ENCODE measurements around the gene PTPRJ. TPM values are rescaled to one million over a fixed set of nuclear protein-coding genes. Genes with fewer than 3 reads are reported as not detected.

Gene PTPRJ
- total RNA-seq, 1 donor from 2014 or later: 4.7 TPM

DNA sequence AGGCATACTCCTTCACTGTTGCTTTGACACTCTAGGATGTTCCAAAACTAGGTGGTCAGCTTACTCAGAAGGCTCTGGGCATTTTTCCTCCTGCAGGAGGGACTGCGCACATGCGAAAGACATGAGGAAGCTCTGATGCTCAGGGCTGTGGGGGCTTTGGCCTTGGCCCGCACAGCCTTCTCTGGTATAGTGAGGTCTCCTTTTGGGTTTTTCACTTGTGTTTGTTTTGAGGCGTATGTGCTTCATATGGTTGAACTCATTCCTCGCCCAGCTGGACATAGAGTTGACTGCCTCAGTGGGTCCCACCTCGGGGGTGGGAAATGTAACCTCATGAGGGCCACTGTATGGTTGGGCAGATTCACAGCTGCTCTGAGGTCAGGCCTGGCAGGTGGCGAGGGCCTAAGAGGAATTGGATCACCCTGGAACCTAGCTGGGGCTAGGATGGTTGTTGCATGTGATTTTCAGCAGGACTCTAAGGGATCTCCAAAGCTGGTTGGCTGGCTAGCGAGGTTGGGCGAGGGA lies 63.7 kb downstream of the PTPRJ start:
- H3K9me3 ChIP-seq: no peaks in the 10 kb centered on the region
- no peak overlapping the region for H3K27ac ChIP-seq
- intact Hi-C loops (cut with DNase I): no loop called here
- H3K36me3 ChIP-seq: no peaks in the 10 kb centered on the region
- no peaks in the 10 kb centered on the region for H3K4me1 ChIP-seq
- H3K27me3 ChIP-seq: no peaks in the 10 kb centered on the region
- no peak overlapping the region for H3K4me3 ChIP-seq
- TF ChIP-seq, protein P1, sequence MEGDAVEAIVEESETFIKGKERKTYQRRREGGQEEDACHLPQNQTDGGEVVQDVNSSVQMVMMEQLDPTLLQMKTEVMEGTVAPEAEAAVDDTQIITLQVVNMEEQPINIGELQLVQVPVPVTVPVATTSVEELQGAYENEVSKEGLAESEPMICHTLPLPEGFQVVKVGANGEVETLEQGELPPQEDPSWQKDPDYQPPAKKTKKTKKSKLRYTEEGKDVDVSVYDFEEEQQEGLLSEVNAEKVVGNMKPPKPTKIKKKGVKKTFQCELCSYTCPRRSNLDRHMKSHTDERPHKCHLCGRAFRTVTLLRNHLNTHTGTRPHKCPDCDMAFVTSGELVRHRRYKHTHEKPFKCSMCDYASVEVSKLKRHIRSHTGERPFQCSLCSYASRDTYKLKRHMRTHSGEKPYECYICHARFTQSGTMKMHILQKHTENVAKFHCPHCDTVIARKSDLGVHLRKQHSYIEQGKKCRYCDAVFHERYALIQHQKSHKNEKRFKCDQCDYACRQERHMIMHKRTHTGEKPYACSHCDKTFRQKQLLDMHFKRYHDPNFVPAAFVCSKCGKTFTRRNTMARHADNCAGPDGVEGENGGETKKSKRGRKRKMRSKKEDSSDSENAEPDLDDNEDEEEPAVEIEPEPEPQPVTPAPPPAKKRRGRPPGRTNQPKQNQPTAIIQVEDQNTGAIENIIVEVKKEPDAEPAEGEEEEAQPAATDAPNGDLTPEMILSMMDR (IDR thresholded peaks at IDR 0.05): no peak
- no peak for TF ChIP-seq POLR2AphosphoS5 (IDR thresholded peaks at IDR 0.05; ENCODE audit: insufficient read depth in 1 of 2, low read depth in 1 of 2)
- no peak for TF ChIP-seq POLR2A (IDR thresholded peaks at IDR 0.05)
- no peak for DNase-seq (ENCODE audit: extremely low spot score in 2 of 2)

DNA sequence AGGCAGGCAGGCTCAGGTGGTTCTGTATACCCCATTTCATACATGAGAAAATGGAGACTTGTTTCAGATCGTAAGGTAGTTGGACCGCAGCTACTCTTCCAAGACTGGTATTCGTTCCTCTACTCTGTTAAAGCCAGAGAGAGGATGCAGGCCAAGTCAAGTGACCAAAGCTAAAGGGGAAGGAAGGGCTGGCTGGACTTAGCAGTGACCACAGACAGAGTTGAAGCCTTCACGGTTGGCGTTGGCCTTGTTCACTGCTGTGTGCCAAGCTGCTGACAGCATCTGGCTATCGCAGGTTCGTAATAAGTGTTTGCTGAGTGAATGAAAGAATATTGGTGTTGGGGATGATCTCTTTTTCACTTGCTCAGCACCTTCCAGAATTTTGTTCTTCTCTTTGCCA lies 64.2 kb downstream of the PTPRJ start:
- intact Hi-C loops (cut with DNase I): no loop called here
- no peak for DNase-seq (ENCODE audit: extremely low spot score in 2 of 2)
- Histone ChIP-seq H3K4me3 (no peak overlapping the region), H3K27ac (no peak overlapping the region), H3K36me3 (no peaks in the 10 kb centered on the region), H3K27me3 (no peaks in the 10 kb centered on the region), H3K4me1 (no peaks in the 10 kb centered on the region), H3K9me3 (no peaks in the 10 kb centered on the region)
- no peak for TF ChIP-seq POLR2A (IDR thresholded peaks at IDR 0.05)
- TF ChIP-seq, protein P1 (IDR thresholded peaks at IDR 0.05): no peak
- TF ChIP-seq POLR2AphosphoS5 (IDR thresholded peaks at IDR 0.05; ENCODE audit: insufficient read depth in 1 of 2, low read depth in 1 of 2): no peak

DNA sequence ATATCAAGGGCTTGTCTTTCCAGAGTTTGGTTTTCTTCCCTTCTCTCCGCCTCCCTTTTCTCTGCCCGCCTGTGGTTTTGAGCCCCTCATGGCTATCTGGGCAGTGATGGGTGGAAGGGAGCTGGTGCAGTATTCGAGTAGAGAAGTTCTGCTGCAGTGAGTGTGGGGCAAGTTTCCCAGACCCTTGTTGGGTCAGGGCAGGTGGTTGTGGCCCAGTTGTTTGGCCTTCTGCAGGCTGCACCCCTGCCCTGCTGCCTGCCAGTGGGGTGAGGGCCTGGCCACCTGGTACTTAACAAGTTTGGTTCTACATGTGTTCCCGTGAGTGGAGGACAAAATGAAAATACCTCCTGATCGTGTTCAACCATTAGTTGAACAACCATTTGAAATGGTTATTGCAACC lies 65.2 kb downstream of the PTPRJ start:
- no peak for TF ChIP-seq POLR2AphosphoS5 (IDR thresholded peaks at IDR 0.05; ENCODE audit: insufficient read depth in 1 of 2, low read depth in 1 of 2)
- TF ChIP-seq, protein P1 (IDR thresholded peaks at IDR 0.05): no peak
- no peak for TF ChIP-seq POLR2A (IDR thresholded peaks at IDR 0.05)
- H3K36me3 ChIP-seq: no peaks in the 10 kb centered on the region
- no peak overlapping the region for H3K27ac ChIP-seq
- no peaks in the 10 kb centered on the region for H3K9me3 ChIP-seq
- H3K4me1 ChIP-seq: peaks cover 8% of the 10 kb centered on the region
- intact Hi-C loops (cut with DNase I): no loop called here
- DNase-seq (ENCODE audit: extremely low spot score in 2 of 2): no peak
- H3K4me3 ChIP-seq: no peak overlapping the region
- H3K27me3 ChIP-seq: no peaks in the 10 kb centered on the region

DNA sequence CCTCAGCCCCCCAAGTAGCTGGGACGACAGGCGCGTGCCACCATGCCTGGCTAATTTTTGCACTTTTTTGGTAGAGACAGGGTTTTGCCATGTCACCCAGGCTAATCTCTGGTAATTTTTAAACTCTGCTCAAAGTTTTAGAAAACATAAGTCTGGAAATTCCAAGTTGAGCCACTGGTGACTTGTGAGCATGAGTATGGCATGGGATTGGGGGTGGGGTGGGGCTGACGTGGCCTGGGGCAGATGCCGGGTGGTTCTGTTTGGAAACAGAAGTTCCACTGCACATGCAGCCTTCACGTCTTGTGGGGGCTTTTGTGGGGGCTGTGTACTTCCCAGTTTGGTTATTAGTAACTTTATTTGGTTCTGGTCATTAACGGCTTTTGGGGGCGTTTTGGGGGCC lies 67.3 kb downstream of the PTPRJ start:
- Histone ChIP-seq H3K4me1 (peaks cover 18% of the 10 kb centered on the region), H3K27ac (no peak overlapping the region), H3K36me3 (no peaks in the 10 kb centered on the region), H3K27me3 (no peaks in the 10 kb centered on the region), H3K4me3 (no peak overlapping the region), H3K9me3 (no peaks in the 10 kb centered on the region)
- TF ChIP-seq POLR2A (IDR thresholded peaks at IDR 0.05) (no peak), POLR2AphosphoS5 (IDR thresholded peaks at IDR 0.05; ENCODE audit: insufficient read depth in 1 of 2, low read depth in 1 of 2) (no peak)
- TF ChIP-seq, protein P1 (IDR thresholded peaks at IDR 0.05): no peak
- intact Hi-C loops (cut with DNase I): no loop called here
- no peak for DNase-seq (ENCODE audit: extremely low spot score in 2 of 2)

DNA sequence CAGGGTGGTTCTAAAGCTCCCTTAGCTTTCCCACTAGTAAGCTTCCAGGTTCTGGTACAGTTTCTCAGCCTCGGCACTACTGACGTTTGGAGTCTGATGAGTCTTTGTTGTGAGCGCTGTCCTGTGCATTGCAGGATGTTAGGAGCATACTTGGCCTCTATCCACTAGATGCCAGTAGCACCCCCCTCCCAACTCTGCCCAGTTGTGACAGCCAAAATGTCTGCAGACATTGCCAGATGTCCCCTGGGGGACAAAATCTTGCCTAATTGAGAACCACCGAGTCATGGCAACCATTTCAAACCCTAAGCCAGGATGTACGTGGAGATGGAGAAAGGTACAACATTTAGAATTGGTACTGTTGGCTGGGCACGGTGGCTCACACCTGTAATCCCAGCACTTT lies 68.7 kb downstream of the PTPRJ start:
- Histone ChIP-seq H3K4me1 (peaks cover 19% of the 10 kb centered on the region), H3K27ac (no peak overlapping the region), H3K9me3 (no peaks in the 10 kb centered on the region), H3K36me3 (no peaks in the 10 kb centered on the region), H3K27me3 (no peaks in the 10 kb centered on the region), H3K4me3 (no peak overlapping the region)
- no peak for DNase-seq (ENCODE audit: extremely low spot score in 2 of 2)
- no peak for TF ChIP-seq POLR2A (IDR thresholded peaks at IDR 0.05)
- TF ChIP-seq POLR2AphosphoS5 (IDR thresholded peaks at IDR 0.05; ENCODE audit: insufficient read depth in 1 of 2, low read depth in 1 of 2): no peak
- TF ChIP-seq, protein P1 (IDR thresholded peaks at IDR 0.05): no peak
- intact Hi-C loops (cut with DNase I): no loop called here

All from vagina (tissue), 2 donors.